HG03342 (cell line): ENCODE data around the gene GARIN5A.
"Not testable (repeated sequence)": the region's sequence is repeated elsewhere in the genome, so short reads cannot be mapped to it uniquely, and the experiment has no call there.

Source experiments
- ATAC-seq: cut with Tn5 transposase; IDR thresholded peaks from one replicate; pipeline ENCODE4 v1.9.1; 2021; ENCODE audit warnings: mild to moderate bottlenecking, moderate library complexity; ENCODE audit not compliant: unreplicated experiment

The GARIN5A gene

GRCh38 chr19:50465986-50466705, 10.5 kb downstream of the GARIN5A start:
- ATAC-seq = no peak

- ATAC-seq = no peak
Measured at GRCh38 chr19:50465000-50465399, 11.6 kb downstream of the GARIN5A start.

GRCh38 chr19:50464348-50464747, 12.3 kb downstream of the GARIN5A start:
- no peak for ATAC-seq

- no peak for ATAC-seq
Measured at GRCh38 chr19:50462970-50463369, 13.7 kb downstream of the GARIN5A start.

GRCh38 chr19:50461066-50461875, 15.4 kb downstream of the GARIN5A start:
- ATAC-seq = peak; percentile 63

GRCh38 chr19:50460161-50460765, 16.4 kb downstream of the GARIN5A start:
- ATAC-seq = no peak

GRCh38 chr19:50459638-50460037, 17.0 kb downstream of the GARIN5A start:
- ATAC-seq = no peak

- no peak for ATAC-seq
Measured at GRCh38 chr19:50459067-50459456, 17.6 kb downstream of the GARIN5A start.

GRCh38 chr19:50458396-50459066, 18.1 kb downstream of the GARIN5A start:
- ATAC-seq = no peak

GRCh38 chr19:50457300-50457699, 19.3 kb downstream of the GARIN5A start:
- no peak for ATAC-seq

- no peak for ATAC-seq
Measured at GRCh38 chr19:50455992-50456391, 20.7 kb downstream of the GARIN5A start.

- ATAC-seq = no peak
Measured at GRCh38 chr19:50453243-50453642, 23.4 kb downstream of the GARIN5A start.

- no peak for ATAC-seq
Measured at GRCh38 chr19:50451223-50451534, 25.5 kb downstream of the GARIN5A start.

- no peak for ATAC-seq
Measured at GRCh38 chr19:50450369-50451222, 26.1 kb downstream of the GARIN5A start.

GRCh38 chr19:50449236-50449899, 27.3 kb downstream of the GARIN5A start:
- ATAC-seq = no peak

- ATAC-seq = no peak
Measured at GRCh38 chr19:50447750-50448149, 28.9 kb downstream of the GARIN5A start.

- no peak for ATAC-seq
Measured at GRCh38 chr19:50447053-50447452, 29.6 kb downstream of the GARIN5A start.

- ATAC-seq = no peak
Measured at GRCh38 chr19:50444059-50444458, 32.6 kb downstream of the GARIN5A start.

- not testable (repeated sequence) for ATAC-seq
Measured at GRCh38 chr19:50439130-50439529, 37.5 kb downstream of the GARIN5A start.

- no peak for ATAC-seq
Measured at GRCh38 chr19:50437862-50438449, 38.7 kb downstream of the GARIN5A start.
